ENCODE results near the gene HAPLN3. TPM values are rescaled to one million over a fixed set of nuclear protein-coding genes. Genes with fewer than 3 reads are reported as not detected.

The HAPLN3 gene
- total RNA-seq, 1 donor from 2014 or later, result 0.27 TPM

DNA sequence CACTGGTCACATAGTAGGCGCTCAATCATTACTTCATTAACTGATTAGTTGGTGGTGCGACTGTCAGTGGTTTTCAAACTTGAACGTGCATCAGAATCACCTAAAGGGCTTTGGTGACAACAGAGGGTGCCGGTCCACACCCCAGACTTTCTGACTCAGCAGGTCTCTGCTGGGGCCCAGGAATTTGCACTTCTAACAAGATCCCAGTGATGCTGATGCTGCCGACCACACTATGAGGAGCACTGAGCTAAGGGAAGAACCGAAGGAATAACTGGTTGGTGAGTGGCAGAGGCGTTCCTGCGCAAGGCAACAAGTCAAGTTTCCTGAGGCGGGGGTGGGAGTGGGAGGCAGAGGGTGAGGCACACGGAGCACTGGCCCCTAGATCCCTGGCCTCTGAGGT lies 18.8 kb downstream of the HAPLN3 start:
- TF ChIP-seq, protein P1, sequence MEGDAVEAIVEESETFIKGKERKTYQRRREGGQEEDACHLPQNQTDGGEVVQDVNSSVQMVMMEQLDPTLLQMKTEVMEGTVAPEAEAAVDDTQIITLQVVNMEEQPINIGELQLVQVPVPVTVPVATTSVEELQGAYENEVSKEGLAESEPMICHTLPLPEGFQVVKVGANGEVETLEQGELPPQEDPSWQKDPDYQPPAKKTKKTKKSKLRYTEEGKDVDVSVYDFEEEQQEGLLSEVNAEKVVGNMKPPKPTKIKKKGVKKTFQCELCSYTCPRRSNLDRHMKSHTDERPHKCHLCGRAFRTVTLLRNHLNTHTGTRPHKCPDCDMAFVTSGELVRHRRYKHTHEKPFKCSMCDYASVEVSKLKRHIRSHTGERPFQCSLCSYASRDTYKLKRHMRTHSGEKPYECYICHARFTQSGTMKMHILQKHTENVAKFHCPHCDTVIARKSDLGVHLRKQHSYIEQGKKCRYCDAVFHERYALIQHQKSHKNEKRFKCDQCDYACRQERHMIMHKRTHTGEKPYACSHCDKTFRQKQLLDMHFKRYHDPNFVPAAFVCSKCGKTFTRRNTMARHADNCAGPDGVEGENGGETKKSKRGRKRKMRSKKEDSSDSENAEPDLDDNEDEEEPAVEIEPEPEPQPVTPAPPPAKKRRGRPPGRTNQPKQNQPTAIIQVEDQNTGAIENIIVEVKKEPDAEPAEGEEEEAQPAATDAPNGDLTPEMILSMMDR (IDR thresholded peaks at IDR 0.05; ENCODE audit: partially characterized antibody, unreplicated experiment), result no peak
- peaks cover 12% of the 10 kb centered on the region for H3K27me3 Mint-ChIP-seq (ENCODE audit: unreplicated experiment)
- no peak overlapping the region for H3K27ac Mint-ChIP-seq (ENCODE audit: unreplicated experiment)
- H3K36me3 Mint-ChIP-seq (ENCODE audit: unreplicated experiment), result no peaks in the 10 kb centered on the region
- H3K4me3 Mint-ChIP-seq (ENCODE audit: unreplicated experiment), result no peak overlapping the region
- peaks cover 1% of the 10 kb centered on the region for H3K4me1 Mint-ChIP-seq (ENCODE audit: low read depth, unreplicated experiment)
- H3K9me3 Mint-ChIP-seq (ENCODE audit: unreplicated experiment), result peaks cover 8% of the 10 kb centered on the region
- no peak for DNase-seq

DNA sequence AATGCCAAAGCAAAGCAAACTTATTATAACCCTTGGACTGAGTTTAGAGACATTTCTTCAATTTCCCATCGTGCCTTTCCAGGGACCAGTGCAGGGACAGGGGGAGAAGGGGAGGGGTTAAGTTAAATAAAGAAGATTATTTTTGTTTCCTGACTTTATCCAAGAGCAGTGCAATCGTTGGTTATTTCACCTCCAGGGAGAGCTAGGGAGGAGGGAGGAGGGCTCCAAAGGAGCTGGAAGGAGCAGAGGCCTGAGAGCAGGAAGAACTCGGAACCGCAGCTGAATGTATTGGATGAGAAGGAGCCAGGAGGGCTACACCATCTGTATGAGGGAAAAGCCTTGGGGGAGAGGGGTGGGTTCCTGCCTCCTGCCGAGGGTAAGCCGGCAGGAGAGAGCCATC lies 20.7 kb downstream of the HAPLN3 start:
- DNase-seq, result no peak
- Mint-ChIP-seq H3K4me3 (ENCODE audit: unreplicated experiment) (no peak overlapping the region), H3K9me3 (ENCODE audit: unreplicated experiment) (peaks cover 11% of the 10 kb centered on the region), H3K4me1 (ENCODE audit: low read depth, unreplicated experiment) (peaks cover 1% of the 10 kb centered on the region), H3K27ac (ENCODE audit: unreplicated experiment) (no peak overlapping the region), H3K27me3 (ENCODE audit: unreplicated experiment) (peaks cover 21% of the 10 kb centered on the region), H3K36me3 (ENCODE audit: unreplicated experiment) (no peaks in the 10 kb centered on the region)
- TF ChIP-seq, protein P1 (IDR thresholded peaks at IDR 0.05; ENCODE audit: partially characterized antibody, unreplicated experiment), result no peak

DNA sequence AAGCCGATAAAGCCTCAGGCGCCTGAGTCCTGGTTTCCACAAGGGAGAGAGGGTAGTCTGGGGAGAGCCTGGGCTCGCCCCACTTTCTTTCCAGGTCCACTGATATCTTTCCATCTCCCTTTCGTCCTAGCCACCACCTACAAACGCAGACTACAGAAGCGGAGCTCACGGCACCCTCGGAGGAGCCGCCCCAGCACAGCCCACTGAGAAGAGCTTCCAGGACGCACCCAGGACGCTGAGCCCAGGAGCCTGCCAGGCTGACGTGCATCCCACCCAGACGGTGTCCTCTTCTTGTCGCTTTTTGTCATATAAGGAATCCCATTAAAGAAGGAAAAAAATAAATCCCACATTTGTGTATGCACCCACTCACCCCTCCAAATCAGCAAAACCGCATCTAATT lies 21.1 kb downstream of the HAPLN3 start:
- peaks cover 11% of the 10 kb centered on the region for H3K9me3 Mint-ChIP-seq (ENCODE audit: unreplicated experiment)

DNA sequence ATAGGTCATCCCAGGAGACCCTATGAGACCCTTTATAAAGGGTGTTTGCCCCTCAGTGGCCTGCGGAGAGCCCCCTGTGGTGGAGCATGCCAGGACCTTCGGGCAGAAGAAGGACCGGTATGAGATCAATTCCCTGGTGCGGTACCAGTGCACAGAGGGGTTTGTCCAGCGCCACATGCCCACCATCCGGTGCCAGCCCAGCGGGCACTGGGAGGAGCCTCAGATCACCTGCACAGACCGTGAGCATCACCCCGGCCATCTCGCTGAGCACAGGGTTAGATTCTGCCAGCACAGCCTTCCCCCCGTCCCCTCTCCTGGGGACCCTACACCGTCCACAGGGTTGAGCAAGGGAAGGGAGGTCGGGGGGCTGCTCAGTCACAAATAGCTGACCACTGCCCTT lies 21.6 kb downstream of the HAPLN3 start:
- TF ChIP-seq, protein P1 (IDR thresholded peaks at IDR 0.05; ENCODE audit: partially characterized antibody, unreplicated experiment), result no peak
- no peak overlapping the region for H3K4me3 Mint-ChIP-seq (ENCODE audit: unreplicated experiment)
- no peak overlapping the region for H3K27ac Mint-ChIP-seq (ENCODE audit: unreplicated experiment)
- H3K27me3 Mint-ChIP-seq (ENCODE audit: unreplicated experiment), result peaks cover 19% of the 10 kb centered on the region
- no peaks in the 10 kb centered on the region for H3K36me3 Mint-ChIP-seq (ENCODE audit: unreplicated experiment)
- DNase-seq, result no peak
- peaks cover 11% of the 10 kb centered on the region for H3K9me3 Mint-ChIP-seq (ENCODE audit: unreplicated experiment)
- peaks cover 1% of the 10 kb centered on the region for H3K4me1 Mint-ChIP-seq (ENCODE audit: low read depth, unreplicated experiment)

More for the DNA sequence above, 21.1 kb downstream of the HAPLN3 start:
- no peak overlapping the region for H3K4me3 Mint-ChIP-seq (ENCODE audit: unreplicated experiment)
- H3K36me3 Mint-ChIP-seq (ENCODE audit: unreplicated experiment), result no peaks in the 10 kb centered on the region
- H3K27me3 Mint-ChIP-seq (ENCODE audit: unreplicated experiment), result peaks cover 20% of the 10 kb centered on the region
- H3K4me1 Mint-ChIP-seq (ENCODE audit: low read depth, unreplicated experiment), result peaks cover 1% of the 10 kb centered on the region
- no peak overlapping the region for H3K27ac Mint-ChIP-seq (ENCODE audit: unreplicated experiment)
- TF ChIP-seq, protein P1 (IDR thresholded peaks at IDR 0.05; ENCODE audit: partially characterized antibody, unreplicated experiment), result no peak
- no peak for DNase-seq

DNA sequence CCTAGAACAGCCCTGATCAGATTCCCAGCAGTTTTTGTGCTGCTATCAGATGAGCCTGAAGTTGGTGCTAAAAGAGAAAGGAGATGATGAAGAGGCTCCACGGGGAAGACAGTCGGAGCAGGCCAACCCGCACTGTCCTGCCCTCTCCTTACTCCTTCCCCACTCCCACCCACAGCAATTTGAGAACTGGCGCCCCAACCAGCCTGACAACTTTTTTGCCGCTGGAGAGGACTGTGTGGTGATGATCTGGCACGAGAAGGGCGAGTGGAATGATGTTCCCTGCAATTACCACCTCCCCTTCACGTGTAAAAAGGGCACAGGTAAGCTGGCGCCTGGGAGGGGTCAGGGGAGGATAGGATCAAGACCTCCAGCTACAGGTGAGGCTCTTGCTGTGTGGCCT lies 22.6 kb downstream of the HAPLN3 start:
- peaks cover 22% of the 10 kb centered on the region for H3K27me3 Mint-ChIP-seq (ENCODE audit: unreplicated experiment)
- no peak overlapping the region for H3K4me3 Mint-ChIP-seq (ENCODE audit: unreplicated experiment)
- H3K9me3 Mint-ChIP-seq (ENCODE audit: unreplicated experiment), result peaks cover 13% of the 10 kb centered on the region
- peaks cover 2% of the 10 kb centered on the region for H3K36me3 Mint-ChIP-seq (ENCODE audit: unreplicated experiment)
- H3K27ac Mint-ChIP-seq (ENCODE audit: unreplicated experiment), result no peak overlapping the region
- no peak for DNase-seq
- TF ChIP-seq, protein P1 (IDR thresholded peaks at IDR 0.05; ENCODE audit: partially characterized antibody, unreplicated experiment), result no peak
- H3K4me1 Mint-ChIP-seq (ENCODE audit: low read depth, unreplicated experiment), result no peaks in the 10 kb centered on the region
